SK-N-SH treated with all-trans-retinoic acid at 6 μM for 48 hours (cell line): Measurements from ENCODE around the gene HTR7.
A peak's percentile ranks its signal among the peaks of the same experiment; 100 is the strongest.

Experiments used
- ATAC-seq: fragments of 200-7000 bp; cut with Tn5 transposase; 3 replicates; pipeline ENCODE4 v1.9.1; 2020; ENCODE audit warnings: mild to moderate bottlenecking, moderate library complexity
- ARNTL ChIP-seq: fragments of 450-650 bp; formaldehyde crosslinking; IDR thresholded peaks from 2 replicates; pipeline ENCODE4 v1.5.0; 2020; ENCODE audit warnings: low read depth, mild to moderate bottlenecking, moderate library complexity, borderline replicate concordance
- BACH2 ChIP-seq: fragments of 250-450 bp; sonication (Bioruptor Pico); IDR thresholded peaks from 2 replicates; pipeline ENCODE4 v1.9.0; 2021; ENCODE audit warnings: mild to moderate bottlenecking, borderline replicate concordance
- CREB5 ChIP-seq: fragments of 250-450 bp; sonication (Bioruptor Pico); IDR thresholded peaks from 2 replicates; pipeline ENCODE4 v1.5.1; 2020; ENCODE audit warnings: low read depth, mild to moderate bottlenecking, moderate library complexity
- CSDC2 ChIP-seq: fragments of 250-450 bp; sonication (Bioruptor Pico); IDR thresholded peaks from 2 replicates; pipeline ENCODE4 v1.5.0; 2020; ENCODE audit warnings: mild to moderate bottlenecking, moderate library complexity
- ESRRG ChIP-seq: fragments of 250-450 bp; sonication (Bioruptor Pico); IDR thresholded peaks from 2 replicates; pipeline ENCODE4 v1.6.1; 2021; ENCODE audit warnings: mild to moderate bottlenecking
- GLIS3 ChIP-seq: fragments of 250-450 bp; sonication (Bioruptor Pico); IDR thresholded peaks from 2 replicates; pipeline ENCODE4 v1.5.0; 2020; ENCODE audit warnings: mild to moderate bottlenecking, moderate library complexity
- ISL1 ChIP-seq: fragments of 250-450 bp; sonication (Bioruptor Pico); IDR thresholded peaks from 2 replicates; pipeline ENCODE4 v2.1.2; 2022; ENCODE audit warnings: mild to moderate bottlenecking, moderate library complexity
- OSR1 ChIP-seq: fragments of 250-450 bp; sonication (Bioruptor Pico); IDR thresholded peaks from 2 replicates; pipeline ENCODE4 v1.8.0; 2022; ENCODE audit warnings: moderate library complexity, mild to moderate bottlenecking, inconsistent platforms
- PATZ1 ChIP-seq: fragments of 250-450 bp; sonication (Bioruptor Pico); IDR thresholded peaks from 2 replicates; pipeline ENCODE4 v1.8.0; 2020; ENCODE audit warnings: mild to moderate bottlenecking, moderate library complexity, borderline replicate concordance
- POU6F1 ChIP-seq: fragments of 250-450 bp; sonication (Bioruptor Pico); IDR thresholded peaks from 2 replicates; pipeline ENCODE4 v1.8.0; 2021; ENCODE audit warnings: low read depth, mild to moderate bottlenecking, moderate library complexity, borderline replicate concordance
- PPARA ChIP-seq: fragments of 250-450 bp; sonication (Bioruptor Pico); IDR thresholded peaks from 2 replicates; pipeline ENCODE4 v1.5.0; 2020; ENCODE audit warnings: mild to moderate bottlenecking, borderline replicate concordance
- RARB ChIP-seq: fragments of 250-450 bp; sonication (Bioruptor Pico); IDR thresholded peaks from 2 replicates; pipeline ENCODE4 v1.8.0; 2021; ENCODE audit warnings: mild to moderate bottlenecking, moderate library complexity
- SNAI2 ChIP-seq: fragments of 250-450 bp; sonication (Bioruptor Pico); IDR thresholded peaks from 2 replicates; pipeline ENCODE4 v1.5.0; 2020; ENCODE audit warnings: mild to moderate bottlenecking, moderate library complexity
- TCF4 ChIP-seq: fragments of 250-450 bp; sonication (Bioruptor Pico); IDR thresholded peaks from 2 replicates; pipeline ENCODE4 v1.8.0; 2021; ENCODE audit warnings: mild to moderate bottlenecking, moderate library complexity, borderline replicate concordance
- TOX ChIP-seq: fragments of 250-450 bp; sonication (Bioruptor Pico); IDR thresholded peaks from 2 replicates; pipeline ENCODE4 v1.8.0; 2021; ENCODE audit warnings: mild to moderate bottlenecking, moderate library complexity, borderline replicate concordance
- ZFP30 ChIP-seq: fragments of 450-650 bp; formaldehyde crosslinking; IDR thresholded peaks from 2 replicates; pipeline ENCODE4 v1.5.0; 2022; ENCODE audit warnings: mild to moderate bottlenecking, moderate library complexity
- ZNF70 ChIP-seq: fragments of 450-650 bp; formaldehyde crosslinking; IDR thresholded peaks from 2 replicates; pipeline ENCODE4 v1.5.0; 2020; ENCODE audit warnings: mild to moderate bottlenecking, moderate library complexity
- ZNF8 ChIP-seq: fragments of 450-650 bp; formaldehyde crosslinking; IDR thresholded peaks from 2 replicates; pipeline ENCODE4 v1.5.0; 2020; ENCODE audit warnings: mild to moderate bottlenecking, moderate library complexity
- TF ChIP-seq, protein P1 (sequence below): fragments of 250-450 bp; sonication (Bioruptor Pico); IDR thresholded peaks from 2 replicates; pipeline ENCODE4 v1.5.0; 2020; ENCODE audit warnings: mild to moderate bottlenecking, moderate library complexity

The HTR7 gene

DNA sequence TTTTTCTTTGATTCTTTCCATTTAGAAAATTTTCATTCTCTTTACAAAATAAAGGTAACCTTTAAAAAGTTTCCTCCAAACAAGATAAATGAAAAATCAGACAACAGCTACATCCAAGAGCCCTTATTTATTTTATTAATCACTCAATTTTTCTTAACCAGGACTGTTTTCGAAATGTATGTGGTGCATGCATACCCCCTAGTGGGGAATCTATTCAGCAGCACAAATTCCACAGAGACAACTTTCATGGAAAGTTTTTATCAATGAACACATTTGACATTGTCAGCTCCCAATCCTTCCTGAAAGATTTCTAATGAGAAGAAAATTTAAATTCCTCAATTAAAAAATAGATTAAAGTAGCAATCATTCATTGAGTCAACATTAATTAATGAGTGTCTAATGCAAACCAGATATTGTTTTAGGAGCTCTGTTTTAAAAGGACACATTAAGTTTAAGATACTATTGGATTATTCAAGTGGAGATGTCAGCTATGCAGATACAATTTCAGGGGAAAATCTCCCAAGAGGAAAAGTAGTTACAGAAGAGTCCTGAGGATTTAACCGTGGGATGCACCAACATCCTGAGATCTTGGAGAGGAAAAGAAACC, 5.2 kb upstream of the HTR7 start (continued):
- no peak for TF ChIP-seq BACH2 (CRISPR knock-in tag)
- TF ChIP-seq CREB5 (CRISPR knock-in tag) = no peak
- no peak for TF ChIP-seq POU6F1 (CRISPR knock-in tag)

- TF ChIP-seq PATZ1 (CRISPR knock-in tag) = no peak
- TF ChIP-seq TCF4 (CRISPR knock-in tag) = no peak
- TF ChIP-seq, protein P1, sequence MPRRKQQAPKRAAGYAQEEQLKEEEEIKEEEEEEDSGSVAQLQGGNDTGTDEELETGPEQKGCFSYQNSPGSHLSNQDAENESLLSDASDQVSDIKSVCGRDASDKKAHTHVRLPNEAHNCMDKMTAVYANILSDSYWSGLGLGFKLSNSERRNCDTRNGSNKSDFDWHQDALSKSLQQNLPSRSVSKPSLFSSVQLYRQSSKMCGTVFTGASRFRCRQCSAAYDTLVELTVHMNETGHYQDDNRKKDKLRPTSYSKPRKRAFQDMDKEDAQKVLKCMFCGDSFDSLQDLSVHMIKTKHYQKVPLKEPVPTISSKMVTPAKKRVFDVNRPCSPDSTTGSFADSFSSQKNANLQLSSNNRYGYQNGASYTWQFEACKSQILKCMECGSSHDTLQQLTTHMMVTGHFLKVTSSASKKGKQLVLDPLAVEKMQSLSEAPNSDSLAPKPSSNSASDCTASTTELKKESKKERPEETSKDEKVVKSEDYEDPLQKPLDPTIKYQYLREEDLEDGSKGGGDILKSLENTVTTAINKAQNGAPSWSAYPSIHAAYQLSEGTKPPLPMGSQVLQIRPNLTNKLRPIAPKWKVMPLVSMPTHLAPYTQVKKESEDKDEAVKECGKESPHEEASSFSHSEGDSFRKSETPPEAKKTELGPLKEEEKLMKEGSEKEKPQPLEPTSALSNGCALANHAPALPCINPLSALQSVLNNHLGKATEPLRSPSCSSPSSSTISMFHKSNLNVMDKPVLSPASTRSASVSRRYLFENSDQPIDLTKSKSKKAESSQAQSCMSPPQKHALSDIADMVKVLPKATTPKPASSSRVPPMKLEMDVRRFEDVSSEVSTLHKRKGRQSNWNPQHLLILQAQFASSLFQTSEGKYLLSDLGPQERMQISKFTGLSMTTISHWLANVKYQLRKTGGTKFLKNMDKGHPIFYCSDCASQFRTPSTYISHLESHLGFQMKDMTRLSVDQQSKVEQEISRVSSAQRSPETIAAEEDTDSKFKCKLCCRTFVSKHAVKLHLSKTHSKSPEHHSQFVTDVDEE (CRISPR knock-in tag) = no peak
- no peak for TF ChIP-seq OSR1 (CRISPR knock-in tag)
- no peak for TF ChIP-seq TOX (CRISPR knock-in tag)
- TF ChIP-seq ZNF8 (CRISPR knock-in tag) = no peak
- no peak for TF ChIP-seq GLIS3 (CRISPR knock-in tag)
- no peak for TF ChIP-seq ZNF70 (CRISPR knock-in tag)
- no peak for ATAC-seq
Measured at GRCh38 chr10:90860790-90861189, 3.0 kb upstream of the HTR7 start.

GRCh38 chr10:90859321-90859751, 1.5 kb upstream of the HTR7 start:
- TF ChIP-seq PATZ1 (CRISPR knock-in tag) = no peak
- no peak for TF ChIP-seq ARNTL (CRISPR knock-in tag)
- no peak for TF ChIP-seq ESRRG (CRISPR knock-in tag)
- no peak for TF ChIP-seq GLIS3 (CRISPR knock-in tag)
- no peak for TF ChIP-seq TOX (CRISPR knock-in tag)
- TF ChIP-seq ISL1 (CRISPR knock-in tag) = no peak
- TF ChIP-seq RARB (CRISPR knock-in tag) = no peak
- TF ChIP-seq POU6F1 (CRISPR knock-in tag) = no peak
- no peak for TF ChIP-seq PPARA (CRISPR knock-in tag)
- TF ChIP-seq ZNF70 (CRISPR knock-in tag) = no peak
- TF ChIP-seq ZFP30 (CRISPR knock-in tag) = no peak
- no peak for TF ChIP-seq BACH2 (CRISPR knock-in tag)
- no peak for TF ChIP-seq ZNF8 (CRISPR knock-in tag)
- TF ChIP-seq SNAI2 (CRISPR knock-in tag) = no peak
- TF ChIP-seq CSDC2 (CRISPR knock-in tag) = no peak

More at GRCh38 chr10:90859321-90859751, 1.5 kb upstream of the HTR7 start:
- peak; percentile 70 for ATAC-seq
